ENCODE data around the gene COPA.
"Not testable (repeated sequence)": the region's sequence is repeated elsewhere in the genome, so short reads cannot be mapped to it uniquely, and the experiment has no call there.

Gene COPA

GRCh38 chr1:160325252-160325651 lies 17.8 kb downstream of the COPA start:
- FAIRE-seq: no peak

DNA sequence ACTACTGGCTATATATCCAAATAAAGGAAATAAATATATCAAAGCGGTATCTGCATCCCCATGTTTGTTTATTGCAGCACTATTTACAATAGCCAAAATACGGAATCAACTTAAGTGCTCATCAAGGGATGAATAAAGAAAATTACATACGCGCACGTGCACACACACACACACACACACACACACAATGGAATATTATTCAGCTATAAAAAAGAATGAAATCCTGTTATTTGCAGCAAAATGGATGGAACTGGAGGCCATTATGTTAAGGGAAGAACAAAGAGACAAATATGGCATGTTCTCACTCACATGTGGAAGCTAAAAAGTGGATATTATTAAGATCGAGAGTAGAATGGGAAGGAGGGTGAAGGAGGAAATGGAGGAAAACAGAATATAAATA lies 20.2 kb downstream of the COPA start:
- FAIRE-seq: no peak

- FAIRE-seq: no peak
Observed at GRCh38 chr1:160315359-160315758, 27.7 kb downstream of the COPA start.

GRCh38 chr1:160309571-160309970 lies 33.5 kb downstream of the COPA start:
- no peak for FAIRE-seq

- FAIRE-seq: no peak
Observed at GRCh38 chr1:160309185-160309557, 33.9 kb downstream of the COPA start.

GRCh38 chr1:160308451-160309184 lies 34.4 kb downstream of the COPA start:
- FAIRE-seq: no peak

DNA sequence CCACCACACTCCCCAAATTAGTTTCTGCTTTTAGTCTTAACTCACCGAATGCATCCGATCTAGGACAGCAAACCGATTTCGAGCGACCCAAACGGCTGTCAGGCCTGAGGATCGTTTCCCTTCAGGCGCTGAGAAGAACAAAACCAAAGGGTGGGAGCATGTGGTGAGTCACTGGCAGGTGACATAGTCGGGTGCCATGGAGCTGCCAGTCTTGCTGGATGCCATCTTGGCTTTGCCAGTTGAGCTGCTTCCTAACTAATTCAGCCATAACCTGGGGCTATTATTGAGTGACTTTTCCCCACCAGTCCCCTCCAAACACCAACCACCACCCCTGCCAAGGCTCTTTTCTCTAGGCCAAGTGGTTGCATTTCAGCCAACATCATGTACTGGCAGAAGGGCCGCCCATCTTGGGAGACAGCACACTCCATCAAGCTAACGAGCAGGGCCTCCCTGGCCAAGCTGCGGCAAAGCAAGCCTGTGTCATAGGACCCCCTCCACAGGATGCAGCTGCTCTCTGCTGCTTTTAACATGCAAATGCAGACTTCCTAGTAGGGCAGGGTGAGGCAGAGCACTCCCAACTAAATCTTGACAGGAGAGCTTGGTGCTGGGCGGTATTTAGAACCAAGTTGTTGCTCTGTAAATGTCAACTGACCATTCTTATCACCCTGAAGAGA lies 35.8 kb downstream of the COPA start:
- FAIRE-seq: no peak

DNA sequence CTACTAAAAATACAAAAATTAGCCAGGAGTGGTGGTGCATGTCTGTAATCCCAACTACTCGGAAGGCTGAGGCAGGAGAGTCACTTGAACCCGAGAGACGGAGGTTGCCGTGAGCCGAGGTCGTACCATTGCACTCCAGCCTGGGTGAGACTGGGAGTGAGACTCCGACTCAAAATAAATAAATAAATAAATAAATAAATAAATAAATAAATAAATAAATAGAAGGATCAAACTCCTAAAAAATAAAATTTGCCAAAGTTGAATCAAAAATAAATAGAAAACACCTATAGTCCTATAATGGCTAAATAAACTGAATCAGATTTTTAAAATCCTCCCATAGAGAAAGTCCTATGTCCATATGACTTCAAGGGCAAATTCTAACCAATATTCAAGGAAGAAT lies 42.9 kb downstream of the COPA start:
- FAIRE-seq: no peak

DNA sequence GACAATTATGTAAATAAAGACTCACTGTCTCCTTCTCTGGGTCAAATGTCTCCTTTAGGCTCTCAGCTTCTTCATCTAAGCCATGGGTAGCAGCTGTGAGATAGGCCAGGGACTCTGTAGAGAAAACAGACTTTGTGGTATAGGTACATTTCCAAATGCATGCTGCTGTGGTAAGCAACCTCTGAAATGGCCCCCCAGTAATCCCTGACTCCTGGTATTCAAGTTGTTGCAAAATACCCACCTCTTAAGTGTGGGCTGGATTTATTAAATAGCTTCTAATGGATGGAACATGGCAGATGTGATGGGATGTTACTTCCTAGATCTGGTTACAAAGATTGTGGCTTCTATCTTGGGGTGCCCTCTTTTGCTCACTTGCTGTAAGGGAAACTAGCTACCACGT lies 47.0 kb downstream of the COPA start:
- FAIRE-seq: no peak

DNA sequence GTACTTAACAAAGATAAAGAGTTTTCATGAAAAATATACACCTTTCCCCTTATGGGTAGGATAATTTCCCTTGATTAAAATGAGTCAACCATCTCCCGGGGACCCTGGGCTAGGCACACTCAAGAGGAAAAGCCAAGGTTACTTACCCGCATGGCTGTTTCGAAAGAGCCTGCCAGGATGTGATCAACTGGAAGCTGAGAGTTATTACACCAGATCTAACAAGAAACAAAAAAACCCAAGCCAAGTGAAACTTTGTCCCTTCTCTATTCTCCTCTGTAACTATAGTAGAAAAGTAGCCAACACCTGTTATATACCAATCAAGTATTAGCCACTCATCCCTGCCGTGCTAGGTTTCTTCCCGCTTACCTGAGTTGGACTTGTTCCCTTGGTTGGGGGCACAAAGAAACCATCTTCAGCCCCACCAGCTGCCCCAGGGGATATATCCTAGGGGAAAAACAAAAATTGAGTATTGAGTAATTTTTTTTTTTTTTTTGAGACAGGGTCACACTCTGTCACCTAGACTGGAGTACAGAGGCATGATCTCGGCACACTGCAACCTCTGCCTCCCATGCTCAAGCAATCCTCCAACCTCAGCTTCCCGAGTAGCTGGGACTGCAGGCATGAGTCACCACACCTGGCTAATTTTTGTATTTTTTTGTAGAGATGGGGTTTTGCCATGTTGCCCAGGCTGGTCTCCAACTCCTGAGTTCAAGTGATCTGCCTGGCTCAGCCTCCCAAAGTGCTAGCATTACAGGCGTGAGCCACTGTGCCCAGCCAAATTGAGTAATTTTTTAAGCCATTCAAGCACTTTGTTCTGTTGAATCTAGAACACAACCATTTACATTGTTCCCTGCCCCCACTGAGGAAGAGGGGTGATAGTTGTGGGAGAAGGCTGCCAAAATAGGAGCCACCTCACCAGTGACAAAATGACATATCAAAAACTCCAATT lies 49.8 kb downstream of the COPA start:
- no peak for FAIRE-seq

GRCh38 chr1:160291248-160292220 lies 51.5 kb downstream of the COPA start:
- peak; percentile 91 for FAIRE-seq

GRCh38 chr1:160287769-160288168 lies 55.3 kb downstream of the COPA start:
- FAIRE-seq: not testable (repeated sequence)

- no peak for FAIRE-seq
Observed at GRCh38 chr1:160285506-160285905, 57.5 kb downstream of the COPA start.

DNA sequence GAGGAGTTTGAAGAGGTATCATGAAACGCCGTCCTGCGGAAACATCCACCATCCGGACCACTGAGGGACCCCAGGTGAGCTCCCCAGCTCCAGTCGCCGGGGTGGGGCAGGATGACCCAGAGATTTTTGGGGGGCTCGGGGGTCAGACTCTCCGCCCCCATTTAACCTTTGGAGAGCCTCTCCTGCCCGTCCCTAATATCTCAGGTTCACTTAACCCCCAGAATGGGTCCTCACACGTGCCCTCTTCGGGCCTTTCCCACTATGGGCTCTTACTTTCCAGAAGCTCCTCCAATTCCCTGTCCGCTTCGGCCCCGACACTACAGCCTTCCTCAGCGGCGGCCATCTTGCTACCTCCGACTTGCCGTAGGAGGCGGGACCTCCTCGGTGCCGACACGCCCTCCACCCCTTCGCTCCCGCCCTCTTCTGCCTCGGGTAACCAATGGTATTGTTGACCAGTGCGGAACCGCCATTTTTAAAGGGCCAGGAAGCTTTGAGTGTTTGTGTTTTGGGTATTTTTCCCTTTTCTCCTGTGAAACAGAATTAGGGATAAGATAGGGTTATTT lies 58.2 kb downstream of the COPA start, which contains the start of gene PEX19:
PEX19 (minus strand) TSS at position 352 of the 563 bp plus-strand sequence; CDS start at position 343, 9 bp downstream.
- FAIRE-seq: peak; percentile 98

GRCh38 chr1:160284220-160284781 lies 58.7 kb downstream of the COPA start:
- no peak for FAIRE-seq

DNA sequence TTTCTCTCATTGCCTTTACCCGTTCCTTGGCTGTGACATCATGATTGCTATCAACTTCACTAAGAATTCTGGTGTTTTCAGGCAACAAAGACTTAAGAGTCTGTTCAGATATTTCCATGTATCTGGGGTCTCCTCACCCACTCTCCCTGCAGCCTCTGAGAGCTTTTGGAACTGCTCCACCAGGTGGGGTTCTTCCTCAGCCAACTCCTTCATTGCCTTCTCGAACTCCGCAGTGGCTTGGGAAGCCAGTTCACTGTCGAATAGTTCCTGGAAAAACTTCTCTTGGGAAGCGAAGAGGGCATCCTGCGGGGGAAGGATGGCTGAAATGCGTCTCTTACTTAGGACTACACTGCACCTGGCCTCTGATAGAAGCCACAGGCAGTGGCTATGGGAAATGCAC lies 60.2 kb downstream of the COPA start:
- FAIRE-seq: no peak

DNA sequence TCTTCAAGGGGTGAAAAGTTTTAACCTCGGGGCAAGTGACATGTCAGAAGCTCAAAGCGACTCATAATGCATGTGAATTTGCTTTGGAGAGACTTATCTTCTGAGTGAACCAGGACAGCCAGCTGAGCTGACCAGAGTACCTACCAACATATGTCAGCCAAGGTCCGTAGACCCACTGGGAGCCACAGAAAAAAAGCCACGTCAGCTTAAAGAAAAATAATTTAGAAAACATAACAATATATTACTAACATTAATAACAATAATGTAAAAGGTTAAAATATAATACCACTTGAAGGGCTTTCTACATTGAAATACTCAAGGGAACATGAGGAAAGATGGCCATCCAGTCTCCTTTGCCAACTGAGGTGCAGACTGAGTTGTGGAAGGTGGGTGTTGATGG lies 65.1 kb downstream of the COPA start:
- FAIRE-seq: no peak

DNA sequence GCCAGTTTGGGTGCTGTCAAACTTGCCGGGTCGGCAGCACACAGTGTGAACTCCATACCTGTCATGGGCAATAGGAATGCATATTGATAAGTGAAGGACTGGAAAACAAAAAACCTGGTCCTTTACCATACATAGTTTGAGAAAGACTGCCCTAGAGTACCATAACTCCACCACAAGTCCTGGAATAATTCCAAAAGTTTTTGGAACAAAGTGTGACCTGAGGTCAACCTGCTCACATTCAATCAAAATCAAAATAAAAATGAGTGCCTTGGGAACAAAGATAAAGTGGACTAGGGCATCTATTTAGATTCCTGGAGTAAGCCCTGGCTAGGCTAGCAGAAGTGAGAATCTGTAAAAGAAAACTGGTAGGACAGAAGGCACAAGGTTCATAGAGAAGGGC lies 65.7 kb downstream of the COPA start:
- no peak for FAIRE-seq

DNA sequence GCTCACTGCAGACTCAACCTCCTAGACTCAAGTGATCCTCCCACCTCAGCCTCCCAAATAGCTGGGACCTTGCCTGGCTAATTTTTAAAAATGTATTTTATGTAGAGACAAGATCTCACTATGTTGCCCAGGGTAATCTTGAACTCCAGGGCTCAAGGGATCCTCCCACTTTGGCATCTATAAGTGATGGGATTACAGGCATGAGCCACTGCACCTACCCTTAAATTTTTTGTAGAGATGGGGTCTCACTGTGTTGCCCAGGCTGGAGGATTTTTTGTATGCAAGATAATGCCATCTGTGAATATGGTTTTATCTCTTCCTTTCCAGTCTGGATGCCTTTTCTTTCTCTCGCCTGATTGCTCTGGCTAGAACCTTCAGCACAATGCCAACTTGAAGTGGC lies 72.0 kb downstream of the COPA start:
- FAIRE-seq: no peak

DNA sequence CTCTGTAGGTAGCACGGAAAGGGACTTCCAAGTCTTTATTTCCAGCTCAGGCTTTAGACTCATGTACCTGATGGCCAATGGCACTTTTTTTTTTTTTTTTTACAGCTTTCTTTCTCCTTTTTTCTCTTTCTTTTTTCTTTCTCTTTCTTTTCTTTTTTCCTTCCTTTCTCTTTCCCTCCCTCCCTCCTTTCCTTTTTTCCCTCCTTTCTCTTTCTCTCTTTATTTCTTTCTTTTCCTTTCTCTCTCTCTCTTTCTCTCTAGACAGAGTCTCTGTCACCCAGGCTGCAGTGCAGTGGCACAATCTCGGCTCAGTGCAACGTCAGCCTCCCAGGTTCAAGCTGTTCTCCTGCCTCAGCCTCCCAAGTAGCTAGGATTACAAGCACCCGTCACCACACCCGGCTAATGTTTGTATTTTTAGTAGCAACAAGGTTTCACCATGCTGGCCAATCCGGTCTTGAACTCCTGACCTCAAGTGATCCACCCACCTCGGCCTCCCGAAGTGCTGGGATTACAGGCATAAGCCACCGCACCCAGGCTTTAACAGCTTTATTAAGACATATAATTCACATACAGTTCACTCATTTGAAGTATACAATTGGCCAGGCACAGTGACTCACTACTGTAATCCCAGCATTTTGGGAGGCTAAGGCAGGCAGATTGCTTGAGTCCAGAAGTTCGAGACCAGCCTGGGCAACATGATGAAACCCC lies 75.6 kb downstream of the COPA start:
- FAIRE-seq: no peak

GRCh38 chr1:160264795-160265307 lies 78.2 kb downstream of the COPA start:
- no peak for FAIRE-seq
